HEK293 (cell line): ENCODE measurements around the gene TMSB15A.
"Not testable (repeated sequence)": the region's sequence is repeated elsewhere in the genome, so short reads cannot be mapped to it uniquely, and the experiment has no call there.

ENCODE experiments used
- CTCF ChIA-PET: fragments of 350-600 bp; formaldehyde crosslinking; extraction: SDS; loops from one replicate; lab custom pipeline; 2021; ENCODE audit warnings: antibody characterized with exemption; lab: Yijun Ruan, JAX
- POLR2A ChIA-PET: fragments of 300-600 bp; formaldehyde crosslinking; extraction: SDS; loops from one replicate; lab custom pipeline; 2020; ENCODE audit warnings: antibody characterized with exemption, inconsistent platforms; lab: Yijun Ruan, JAX
- H3K27ac ChIP-seq: fragments of 200-500 bp; sonication (Bioruptor generic); 2 replicates; pipeline ENCODE4 v1.5.1; 2014; ENCODE audit warnings: low read depth, low read length, control low read depth, inconsistent platforms; ENCODE audit errors: extremely low read depth
- H3K36me3 ChIP-seq, 2 experiments: fragments of 200-500 bp in 1 of 2; sonication (Bioruptor generic) in 1 of 2; 1 replicate in 1 of 2; 2 replicates in 1 of 2; pipeline ENCODE4 v1.5.1; 2014 to 2017; ENCODE audit warnings: inconsistent platforms in 2 of 2, low read length in 2 of 2; ENCODE audit not compliant: control insufficient read depth in 2 of 2, insufficient read depth in 1 of 2
- H3K4me1 ChIP-seq: fragments of 200-500 bp; sonication (Bioruptor generic); 2 replicates; pipeline ENCODE4 v1.5.1; 2014; ENCODE audit warnings: mild to moderate bottlenecking, low read length, inconsistent platforms; ENCODE audit not compliant: control insufficient read depth, insufficient read depth
- H3K4me3 ChIP-seq: 2 replicates; pipeline ENCODE4 v1.5.1; 2011; ENCODE audit warnings: low read depth, mild to moderate bottlenecking, control low read depth, low read length, moderate library complexity
- H3K9me3 ChIP-seq: fragments of 200-500 bp; sonication (Bioruptor generic); 2 replicates; pipeline ENCODE4 v1.5.1; 2014; ENCODE audit warnings: low read depth, low read length, inconsistent platforms; ENCODE audit not compliant: control insufficient read depth, insufficient read depth
- FEZF1 ChIP-seq: fragments of 450-650 bp; formaldehyde crosslinking; IDR thresholded peaks from 2 replicates; pipeline ENCODE4 v1.5.1; 2016; ENCODE audit warnings: missing biosample characterization, missing genetic modification characterization
- ZEB2 ChIP-seq: fragments of 450-650 bp; formaldehyde crosslinking; IDR thresholded peaks from 2 replicates; pipeline ENCODE4 v1.5.1; 2016; ENCODE audit warnings: missing biosample characterization, missing genetic modification characterization
- ZFHX2 ChIP-seq: fragments of 450-650 bp; formaldehyde crosslinking; conservative IDR thresholded peaks from 2 replicates; pipeline ENCODE4 v1.5.1; 2016; ENCODE audit warnings: missing biosample characterization, missing genetic modification characterization
- ZNF114 ChIP-seq: fragments of 450-650 bp; formaldehyde crosslinking; IDR thresholded peaks from 2 replicates; pipeline ENCODE4 v1.5.0; 2017; ENCODE audit warnings: missing biosample characterization, missing genetic modification characterization
- ZNF19 ChIP-seq: fragments of 450-650 bp; formaldehyde crosslinking; IDR thresholded peaks from 2 replicates; pipeline ENCODE4; 2016; ENCODE audit warnings: missing biosample characterization, missing genetic modification characterization, low read depth
- ZNF2 ChIP-seq: fragments of 450-650 bp; formaldehyde crosslinking; IDR thresholded peaks from 2 replicates; pipeline ENCODE4 v1.5.1; 2016; ENCODE audit warnings: missing biosample characterization, missing genetic modification characterization
- ZNF248 ChIP-seq: fragments of 450-650 bp; formaldehyde crosslinking; IDR thresholded peaks from 2 replicates; pipeline ENCODE4 v1.5.1; 2017; ENCODE audit warnings: missing biosample characterization, missing genetic modification characterization
- ZNF311 ChIP-seq: fragments of 450-650 bp; formaldehyde crosslinking; IDR thresholded peaks from 2 replicates; pipeline ENCODE4 v1.5.1; 2017; ENCODE audit warnings: missing biosample characterization, missing genetic modification characterization, borderline replicate concordance
- ZNF366 ChIP-seq: fragments of 450-650 bp; formaldehyde crosslinking; conservative IDR thresholded peaks from 2 replicates; pipeline ENCODE4 v1.5.1; 2016; ENCODE audit warnings: missing biosample characterization, missing genetic modification characterization
- ZNF391 ChIP-seq: fragments of 450-650 bp; formaldehyde crosslinking; IDR thresholded peaks from 2 replicates; pipeline ENCODE4 v1.5.1; 2016; ENCODE audit warnings: low read depth, missing biosample characterization, missing genetic modification characterization, borderline replicate concordance
- ZNF433 ChIP-seq: fragments of 450-650 bp; formaldehyde crosslinking; IDR thresholded peaks from 2 replicates; pipeline ENCODE4 v1.5.1; 2016; ENCODE audit warnings: missing biosample characterization, missing genetic modification characterization, low read depth
- ZNF530 ChIP-seq: fragments of 450-650 bp; formaldehyde crosslinking; IDR thresholded peaks from 2 replicates; pipeline ENCODE4 v1.5.1; 2016; ENCODE audit warnings: low read depth, missing biosample characterization, missing genetic modification characterization
- ZNF621 ChIP-seq: fragments of 450-650 bp; formaldehyde crosslinking; IDR thresholded peaks from 2 replicates; pipeline ENCODE4 v1.5.1; 2017; ENCODE audit warnings: missing biosample characterization, missing genetic modification characterization
- ZNF792 ChIP-seq: fragments of 450-650 bp; formaldehyde crosslinking; IDR thresholded peaks from 2 replicates; pipeline ENCODE4 v1.5.1; 2016; ENCODE audit warnings: missing biosample characterization, missing genetic modification characterization
- ZNF837 ChIP-seq: fragments of 450-650 bp; formaldehyde crosslinking; IDR thresholded peaks from 2 replicates; pipeline ENCODE4 v1.5.1; 2016; ENCODE audit warnings: missing biosample characterization, missing genetic modification characterization
- ZSCAN23 ChIP-seq: fragments of 450-650 bp; formaldehyde crosslinking; IDR thresholded peaks from 2 replicates; pipeline ENCODE4 v1.5.1; 2016; ENCODE audit warnings: missing biosample characterization, missing genetic modification characterization
- TF ChIP-seq, protein P1 (sequence below): fragments of 450-650 bp; formaldehyde crosslinking; IDR thresholded peaks from 2 replicates; pipeline ENCODE4 v1.5.1; 2016; ENCODE audit warnings: missing biosample characterization, missing genetic modification characterization
- TF ChIP-seq, protein P2 (sequence below): fragments of 450-650 bp; formaldehyde crosslinking; IDR thresholded peaks from 2 replicates; pipeline ENCODE4 v1.5.0; 2017; ENCODE audit warnings: missing biosample characterization, missing genetic modification characterization, borderline replicate concordance
- TF ChIP-seq, protein P3 (sequence below): fragments of 450-650 bp; formaldehyde crosslinking; conservative IDR thresholded peaks from 2 replicates; pipeline ENCODE4 v1.5.1; 2016; ENCODE audit warnings: low read depth, missing biosample characterization, missing genetic modification characterization
- TF ChIP-seq, protein P4 (sequence below): fragments of 450-650 bp; formaldehyde crosslinking; IDR thresholded peaks from 2 replicates; pipeline ENCODE4 v1.5.1; 2017; ENCODE audit warnings: missing biosample characterization, missing genetic modification characterization

The TMSB15A gene

DNA sequence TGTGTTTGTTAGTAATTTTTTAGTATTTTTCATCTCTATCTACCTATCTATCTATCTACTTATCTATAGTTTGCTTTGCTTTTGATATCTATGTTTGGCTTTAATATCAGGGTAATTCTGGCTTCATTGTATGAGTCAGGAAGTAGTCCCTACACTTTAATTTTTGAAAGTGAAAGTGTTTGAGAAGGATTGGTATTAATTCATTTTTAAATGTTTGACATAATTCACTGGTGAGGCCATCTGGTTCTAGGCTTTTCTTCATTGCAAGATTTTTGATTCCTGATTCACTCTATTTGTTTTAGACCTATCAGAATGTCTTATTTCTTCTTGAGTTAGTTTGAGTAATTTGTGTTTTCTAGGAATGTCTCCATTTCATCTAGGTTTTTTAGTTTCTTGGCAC, 24.8 kb downstream of the TMSB15A start:
- no peak overlapping the region for H3K27ac ChIP-seq
- no peak overlapping the region for H3K4me3 ChIP-seq
- H3K9me3 ChIP-seq: no peaks in the 10 kb centered on the region
- no peaks in the 10 kb centered on the region for H3K36me3 ChIP-seq
- ChIA-PET CTCF (no interaction called here), POLR2A (no interaction called here)
- TF ChIP-seq ZNF311 (tag by site-specific recombination) (no peak), ZNF792 (no peak), FEZF1 (tag by site-specific recombination) (no peak), ZNF433 (tag by site-specific recombination) (no peak), ZNF19 (tag by site-specific recombination) (no peak), ZNF114 (no peak), ZNF837 (tag by site-specific recombination) (no peak), ZEB2 (tag by site-specific recombination) (no peak), ZSCAN23 (tag by site-specific recombination) (no peak), ZNF391 (tag by site-specific recombination) (no peak), ZNF530 (no peak), ZFHX2 (tag by site-specific recombination) (no peak), ZNF366 (tag by site-specific recombination) (no peak), ZNF621 (no peak), ZNF2 (tag by site-specific recombination) (no peak), ZNF248 (tag by site-specific recombination) (no peak)
- TF ChIP-seq, protein P1, sequence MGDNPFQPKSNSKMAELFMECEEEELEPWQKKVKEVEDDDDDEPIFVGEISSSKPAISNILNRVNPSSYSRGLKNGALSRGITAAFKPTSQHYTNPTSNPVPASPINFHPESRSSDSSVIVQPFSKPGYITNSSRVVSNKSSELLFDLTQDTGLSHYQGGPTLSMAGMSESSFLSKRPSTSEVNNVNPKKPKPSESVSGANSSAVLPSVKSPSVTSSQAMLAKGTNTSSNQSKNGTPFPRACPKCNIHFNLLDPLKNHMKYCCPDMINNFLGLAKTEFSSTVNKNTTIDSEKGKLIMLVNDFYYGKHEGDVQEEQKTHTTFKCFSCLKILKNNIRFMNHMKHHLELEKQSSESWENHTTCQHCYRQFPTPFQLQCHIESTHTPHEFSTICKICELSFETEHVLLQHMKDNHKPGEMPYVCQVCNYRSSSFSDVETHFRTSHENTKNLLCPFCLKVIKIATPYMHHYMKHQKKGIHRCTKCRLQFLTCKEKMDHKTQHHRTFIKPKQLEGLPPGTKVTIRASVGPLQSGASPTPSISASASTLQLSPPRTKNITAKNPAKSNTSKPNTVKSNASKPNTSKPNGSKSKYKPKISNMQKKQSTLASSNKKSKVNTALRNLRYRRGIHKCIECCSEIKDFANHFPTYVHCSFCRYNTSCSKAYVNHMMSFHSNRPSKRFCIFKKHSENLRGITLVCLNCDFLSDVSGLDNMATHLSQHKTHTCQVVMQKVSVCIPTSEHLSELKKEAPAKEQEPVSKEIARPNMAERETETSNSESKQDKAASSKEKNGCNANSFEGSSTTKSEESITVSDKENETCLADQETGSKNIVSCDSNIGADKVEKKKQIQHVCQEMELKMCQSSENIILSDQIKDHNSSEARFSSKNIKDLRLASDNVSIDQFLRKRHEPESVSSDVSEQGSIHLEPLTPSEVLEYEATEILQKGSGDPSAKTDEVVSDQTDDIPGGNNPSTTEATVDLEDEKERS (tag by site-specific recombination): no peak
- TF ChIP-seq, protein P2, sequence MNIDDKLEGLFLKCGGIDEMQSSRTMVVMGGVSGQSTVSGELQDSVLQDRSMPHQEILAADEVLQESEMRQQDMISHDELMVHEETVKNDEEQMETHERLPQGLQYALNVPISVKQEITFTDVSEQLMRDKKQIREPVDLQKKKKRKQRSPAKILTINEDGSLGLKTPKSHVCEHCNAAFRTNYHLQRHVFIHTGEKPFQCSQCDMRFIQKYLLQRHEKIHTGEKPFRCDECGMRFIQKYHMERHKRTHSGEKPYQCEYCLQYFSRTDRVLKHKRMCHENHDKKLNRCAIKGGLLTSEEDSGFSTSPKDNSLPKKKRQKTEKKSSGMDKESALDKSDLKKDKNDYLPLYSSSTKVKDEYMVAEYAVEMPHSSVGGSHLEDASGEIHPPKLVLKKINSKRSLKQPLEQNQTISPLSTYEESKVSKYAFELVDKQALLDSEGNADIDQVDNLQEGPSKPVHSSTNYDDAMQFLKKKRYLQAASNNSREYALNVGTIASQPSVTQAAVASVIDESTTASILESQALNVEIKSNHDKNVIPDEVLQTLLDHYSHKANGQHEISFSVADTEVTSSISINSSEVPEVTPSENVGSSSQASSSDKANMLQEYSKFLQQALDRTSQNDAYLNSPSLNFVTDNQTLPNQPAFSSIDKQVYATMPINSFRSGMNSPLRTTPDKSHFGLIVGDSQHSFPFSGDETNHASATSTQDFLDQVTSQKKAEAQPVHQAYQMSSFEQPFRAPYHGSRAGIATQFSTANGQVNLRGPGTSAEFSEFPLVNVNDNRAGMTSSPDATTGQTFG (tag by site-specific recombination): no peak
- TF ChIP-seq, protein P3, sequence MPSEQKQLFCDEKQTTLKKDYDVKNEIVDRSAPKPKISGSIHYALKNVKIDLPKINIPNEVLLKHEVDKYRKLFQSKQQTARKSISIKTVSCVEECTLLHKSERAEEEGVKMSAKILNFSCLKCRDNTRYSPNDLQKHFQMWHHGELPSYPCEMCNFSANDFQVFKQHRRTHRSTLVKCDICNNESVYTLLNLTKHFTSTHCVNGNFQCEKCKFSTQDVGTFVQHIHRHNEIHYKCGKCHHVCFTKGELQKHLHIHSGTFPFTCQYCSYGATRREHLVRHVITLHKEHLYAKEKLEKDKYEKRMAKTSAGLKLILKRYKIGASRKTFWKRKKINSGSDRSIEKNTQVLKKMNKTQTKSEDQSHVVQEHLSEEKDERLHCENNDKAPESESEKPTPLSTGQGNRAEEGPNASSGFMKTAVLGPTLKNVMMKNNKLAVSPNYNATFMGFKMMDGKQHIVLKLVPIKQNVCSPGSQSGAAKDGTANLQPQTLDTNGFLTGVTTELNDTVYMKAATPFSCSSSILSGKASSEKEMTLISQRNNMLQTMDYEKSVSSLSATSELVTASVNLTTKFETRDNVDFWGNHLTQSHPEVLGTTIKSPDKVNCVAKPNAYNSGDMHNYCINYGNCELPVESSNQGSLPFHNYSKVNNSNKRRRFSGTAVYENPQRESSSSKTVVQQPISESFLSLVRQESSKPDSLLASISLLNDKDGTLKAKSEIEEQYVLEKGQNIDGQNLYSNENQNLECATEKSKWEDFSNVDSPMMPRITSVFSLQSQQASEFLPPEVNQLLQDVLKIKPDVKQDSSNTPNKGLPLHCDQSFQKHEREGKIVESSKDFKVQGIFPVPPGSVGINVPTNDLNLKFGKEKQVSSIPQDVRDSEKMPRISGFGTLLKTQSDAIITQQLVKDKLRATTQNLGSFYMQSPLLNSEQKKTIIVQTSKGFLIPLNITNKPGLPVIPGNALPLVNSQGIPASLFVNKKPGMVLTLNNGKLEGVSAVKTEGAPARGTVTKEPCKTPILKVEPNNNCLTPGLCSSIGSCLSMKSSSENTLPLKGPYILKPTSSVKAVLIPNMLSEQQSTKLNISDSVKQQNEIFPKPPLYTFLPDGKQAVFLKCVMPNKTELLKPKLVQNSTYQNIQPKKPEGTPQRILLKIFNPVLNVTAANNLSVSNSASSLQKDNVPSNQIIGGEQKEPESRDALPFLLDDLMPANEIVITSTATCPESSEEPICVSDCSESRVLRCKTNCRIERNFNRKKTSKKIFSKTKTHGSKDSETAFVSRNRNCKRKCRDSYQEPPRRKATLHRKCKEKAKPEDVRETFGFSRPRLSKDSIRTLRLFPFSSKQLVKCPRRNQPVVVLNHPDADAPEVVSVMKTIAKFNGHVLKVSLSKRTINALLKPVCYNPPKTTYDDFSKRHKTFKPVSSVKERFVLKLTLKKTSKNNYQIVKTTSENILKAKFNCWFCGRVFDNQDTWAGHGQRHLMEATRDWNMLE: no peak
- TF ChIP-seq, protein P4, sequence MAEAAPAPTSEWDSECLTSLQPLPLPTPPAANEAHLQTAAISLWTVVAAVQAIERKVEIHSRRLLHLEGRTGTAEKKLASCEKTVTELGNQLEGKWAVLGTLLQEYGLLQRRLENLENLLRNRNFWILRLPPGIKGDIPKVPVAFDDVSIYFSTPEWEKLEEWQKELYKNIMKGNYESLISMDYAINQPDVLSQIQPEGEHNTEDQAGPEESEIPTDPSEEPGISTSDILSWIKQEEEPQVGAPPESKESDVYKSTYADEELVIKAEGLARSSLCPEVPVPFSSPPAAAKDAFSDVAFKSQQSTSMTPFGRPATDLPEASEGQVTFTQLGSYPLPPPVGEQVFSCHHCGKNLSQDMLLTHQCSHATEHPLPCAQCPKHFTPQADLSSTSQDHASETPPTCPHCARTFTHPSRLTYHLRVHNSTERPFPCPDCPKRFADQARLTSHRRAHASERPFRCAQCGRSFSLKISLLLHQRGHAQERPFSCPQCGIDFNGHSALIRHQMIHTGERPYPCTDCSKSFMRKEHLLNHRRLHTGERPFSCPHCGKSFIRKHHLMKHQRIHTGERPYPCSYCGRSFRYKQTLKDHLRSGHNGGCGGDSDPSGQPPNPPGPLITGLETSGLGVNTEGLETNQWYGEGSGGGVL (tag by site-specific recombination): no peak
- TF ChIP-seq, all 188 proteins: peak for 0
- H3K4me1 ChIP-seq: no peaks in the 10 kb centered on the region

DNA sequence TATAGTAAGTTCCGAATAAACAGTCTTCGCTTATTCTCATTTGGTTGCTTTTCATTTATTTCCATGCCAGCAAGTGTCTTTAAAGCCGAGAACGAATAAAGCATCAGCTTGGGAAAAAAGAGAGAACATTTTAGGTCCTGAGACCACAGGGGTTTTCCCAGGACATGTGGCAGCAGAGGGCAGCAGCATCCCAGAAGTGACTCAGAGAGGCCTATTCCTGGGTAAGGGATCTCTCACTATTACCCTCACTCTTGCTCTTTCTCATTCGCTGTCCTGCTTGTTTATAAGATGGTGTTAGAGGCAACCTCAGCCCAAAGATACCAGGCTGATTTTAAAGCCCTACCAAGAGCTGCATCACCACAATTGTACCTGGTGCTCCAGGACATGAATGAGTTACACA, 37.8 kb downstream of the TMSB15A start:
- H3K27ac ChIP-seq, H3K36me3 ChIP-seq, POLR2A ChIA-PET, H3K4me3 ChIP-seq, H3K4me1 ChIP-seq, H3K9me3 ChIP-seq, CTCF ChIA-PET: not testable (repeated sequence)

DNA sequence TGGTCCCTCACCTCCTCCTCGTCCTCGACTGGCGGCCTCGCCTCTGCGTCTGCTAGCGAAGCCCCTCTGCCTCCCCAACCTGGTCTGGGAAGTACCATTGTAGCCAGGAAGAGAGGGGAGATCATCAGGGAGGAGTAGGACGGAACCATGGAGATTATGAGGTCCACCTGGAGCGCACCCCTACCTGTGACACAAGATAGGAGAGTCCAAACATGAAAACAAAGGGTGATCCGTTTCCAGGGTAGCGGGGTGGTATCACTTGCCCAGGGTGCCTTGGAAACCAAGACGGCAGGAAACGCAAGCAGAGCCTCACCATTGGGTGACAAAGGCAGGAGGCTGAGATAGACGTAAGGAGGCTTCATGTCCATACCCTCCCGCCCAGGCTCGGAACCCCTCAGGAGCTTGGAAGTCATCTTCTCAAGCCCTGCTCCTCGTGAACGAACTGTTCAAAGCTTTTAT, 44.7 kb downstream of the TMSB15A start, which contains the start of gene TCP11X2:
TCP11X2 (minus strand) TSS at position 51 of the 459 bp plus-strand sequence.
- H3K9me3 ChIP-seq, H3K36me3 ChIP-seq, H3K4me1 ChIP-seq, CTCF ChIA-PET, H3K4me3 ChIP-seq, H3K27ac ChIP-seq, POLR2A ChIA-PET: not testable (repeated sequence)
